ENCODE measurements around the gene TSPAN5.

DNA sequence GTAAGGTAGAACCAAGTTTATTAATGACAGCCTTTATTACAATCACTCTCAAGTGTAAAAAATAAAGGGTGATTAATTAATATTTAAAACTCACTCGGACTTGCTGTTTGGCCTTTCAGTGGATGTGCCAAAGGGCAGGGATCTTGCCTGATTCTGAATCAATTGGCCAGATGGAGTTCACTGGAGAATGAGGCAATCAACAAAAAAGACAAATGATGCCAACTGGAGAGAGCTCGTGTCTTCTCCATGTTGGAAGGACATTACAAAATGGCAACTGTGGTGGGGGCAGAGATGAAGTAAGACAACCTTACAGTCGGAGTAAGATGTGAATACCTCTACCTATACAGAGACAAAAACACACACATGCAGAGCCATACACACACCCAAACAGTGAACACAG is 188.0 kb downstream of the TSPAN5 start:
- TF ChIP-seq EP300 (IDR thresholded peaks at IDR 0.05), result no peak
- TF ChIP-seq, protein P1, sequence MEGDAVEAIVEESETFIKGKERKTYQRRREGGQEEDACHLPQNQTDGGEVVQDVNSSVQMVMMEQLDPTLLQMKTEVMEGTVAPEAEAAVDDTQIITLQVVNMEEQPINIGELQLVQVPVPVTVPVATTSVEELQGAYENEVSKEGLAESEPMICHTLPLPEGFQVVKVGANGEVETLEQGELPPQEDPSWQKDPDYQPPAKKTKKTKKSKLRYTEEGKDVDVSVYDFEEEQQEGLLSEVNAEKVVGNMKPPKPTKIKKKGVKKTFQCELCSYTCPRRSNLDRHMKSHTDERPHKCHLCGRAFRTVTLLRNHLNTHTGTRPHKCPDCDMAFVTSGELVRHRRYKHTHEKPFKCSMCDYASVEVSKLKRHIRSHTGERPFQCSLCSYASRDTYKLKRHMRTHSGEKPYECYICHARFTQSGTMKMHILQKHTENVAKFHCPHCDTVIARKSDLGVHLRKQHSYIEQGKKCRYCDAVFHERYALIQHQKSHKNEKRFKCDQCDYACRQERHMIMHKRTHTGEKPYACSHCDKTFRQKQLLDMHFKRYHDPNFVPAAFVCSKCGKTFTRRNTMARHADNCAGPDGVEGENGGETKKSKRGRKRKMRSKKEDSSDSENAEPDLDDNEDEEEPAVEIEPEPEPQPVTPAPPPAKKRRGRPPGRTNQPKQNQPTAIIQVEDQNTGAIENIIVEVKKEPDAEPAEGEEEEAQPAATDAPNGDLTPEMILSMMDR (IDR thresholded peaks at IDR 0.05), result no peak

Data from suprapubic skin (tissue), 3 donors.